Tibial artery (tissue), 4 donors: Measurements from ENCODE around the gene BCL10.
A peak's percentile ranks its signal among the peaks of the same experiment; 100 is the strongest.

ENCODE experiments used
- DNase-seq, 2 donors: peaks; one replicate each; pipeline ENCODE4 v3.0.0-alpha.2; 2019
- H3K27ac ChIP-seq, 2 donors: fragments of 200-600 bp; sonication (generic) in 1 of 2; 1 replicate in 1 of 2; 2 replicates in 1 of 2; pipeline ENCODE4 v1.5.1; 2018 to 2019; ENCODE audit warnings: mild to moderate bottlenecking in 1 of 2
- H3K27me3 ChIP-seq, 2 donors: fragments of 200-600 bp; sonication (generic) in 1 of 2; one replicate each; pipeline versions ENCODE4 v1.5.1 to v1.6.0; 2016 to 2019
- H3K36me3 ChIP-seq, 3 donors: fragments of 200-600 bp; sonication (generic) in 2 of 3; one replicate each; pipeline ENCODE4 v1.5.1; 2016 to 2019; ENCODE audit warnings: mild to moderate bottlenecking in 2 of 3
- H3K4me1 ChIP-seq, 4 donors: fragments of 200-600 bp; sonication (generic) in 2 of 4; 1 replicate in 3 of 4; 2 replicates in 1 of 4; pipeline ENCODE4 v1.5.1; 2016 to 2019
- H3K4me3 ChIP-seq, 2 donors: fragments of 200-600 bp; sonication (generic) in 1 of 2; 1 replicate in 1 of 2; 2 replicates in 1 of 2; pipeline ENCODE4 v1.5.1; 2018 to 2019; ENCODE audit warnings: mild to moderate bottlenecking in 2 of 2
- H3K9me3 ChIP-seq, 3 donors: fragments of 200-600 bp; sonication (generic) in 1 of 3; one replicate each; pipeline ENCODE4 v1.5.1; 2016 to 2019
- CTCF ChIP-seq, 2 experiments: fragments of 200-600 bp in 1 of 2; fragments of 450-650 bp in 1 of 2; IDR thresholded peaks; one replicate each; pipeline ENCODE4 v1.5.1; 2017 to 2019; ENCODE audit warnings: antibody characterized with exemption in 2 of 2, mild to moderate bottlenecking in 1 of 2, moderate library complexity in 1 of 2
- intact Hi-C: fragments of 100-400 bp; cut with DNase I; formaldehyde crosslinking; loops from one replicate; pipeline ENCODE4 v1.15.0; 2023; ENCODE audit warnings: low total_unique reads

Gene BCL10

GRCh38 chr1:85320371-85321131 lies 44.1 kb upstream of the BCL10 start:
- no peak for DNase-seq
- no peaks in the 10 kb centered on the region for H3K27me3 ChIP-seq
- H3K36me3 ChIP-seq = peaks cover 0 to 4% (median 0%) of the 10 kb centered on the region in 3 donors
- peak overlapping the region in 1 of 2 donors; percentile 18 for H3K27ac ChIP-seq
- intact Hi-C loops = no loop called here
- TF ChIP-seq CTCF (IDR thresholded peaks at IDR 0.05) = no peak
- H3K9me3 ChIP-seq = no peaks in the 10 kb centered on the region
- peaks cover 0 to 29% (median 5%) of the 10 kb centered on the region in 4 donors for H3K4me1 ChIP-seq
- H3K4me3 ChIP-seq = no peak overlapping the region

- no peak for DNase-seq
Observed at GRCh38 chr1:85319931-85320330, 43.5 kb upstream of the BCL10 start.

GRCh38 chr1:85319491-85319890 lies 43.1 kb upstream of the BCL10 start:
- H3K9me3 ChIP-seq = no peaks in the 10 kb centered on the region
- H3K27ac ChIP-seq = no peak overlapping the region
- peaks cover 0 to 4% (median 0%) of the 10 kb centered on the region in 3 donors for H3K36me3 ChIP-seq
- peaks cover 0 to 37% (median 14%) of the 10 kb centered on the region in 4 donors for H3K4me1 ChIP-seq
- H3K27me3 ChIP-seq = no peaks in the 10 kb centered on the region
- no peak for DNase-seq
- H3K4me3 ChIP-seq = no peak overlapping the region
- TF ChIP-seq CTCF (IDR thresholded peaks at IDR 0.05) = no peak
- intact Hi-C loops = no loop called here

More at GRCh38 chr1:85319931-85320330, 43.5 kb upstream of the BCL10 start:
- no peaks in the 10 kb centered on the region for H3K9me3 ChIP-seq
- intact Hi-C loops = no loop called here
- TF ChIP-seq CTCF (IDR thresholded peaks at IDR 0.05) = no peak
- H3K36me3 ChIP-seq = peaks cover 0 to 4% (median 0%) of the 10 kb centered on the region in 3 donors
- no peaks in the 10 kb centered on the region for H3K27me3 ChIP-seq
- peaks cover 0 to 35% (median 10%) of the 10 kb centered on the region in 4 donors for H3K4me1 ChIP-seq
- H3K27ac ChIP-seq = peak overlapping the region in 1 of 2 donors; percentile 18
- H3K4me3 ChIP-seq = no peak overlapping the region

GRCh38 chr1:85318217-85318616 lies 41.8 kb upstream of the BCL10 start:
- TF ChIP-seq CTCF (IDR thresholded peaks at IDR 0.05) = no peak
- H3K27me3 ChIP-seq = no peaks in the 10 kb centered on the region
- H3K36me3 ChIP-seq = peaks cover 0 to 4% (median 0%) of the 10 kb centered on the region in 3 donors
- H3K27ac ChIP-seq = no peak overlapping the region
- no peak for DNase-seq
- peaks cover 0 to 42% (median 23%) of the 10 kb centered on the region in 4 donors for H3K4me1 ChIP-seq
- H3K4me3 ChIP-seq = no peak overlapping the region
- H3K9me3 ChIP-seq = no peaks in the 10 kb centered on the region
- intact Hi-C loops = no loop called here

- DNase-seq = no peak
- H3K4me1 ChIP-seq = peaks cover 0 to 45% (median 25%) of the 10 kb centered on the region in 4 donors
- H3K27me3 ChIP-seq = no peaks in the 10 kb centered on the region
- no peak overlapping the region for H3K4me3 ChIP-seq
- no peak overlapping the region for H3K27ac ChIP-seq
- TF ChIP-seq CTCF (IDR thresholded peaks at IDR 0.05) = no peak
- H3K36me3 ChIP-seq = peaks cover 0 to 4% (median 0%) of the 10 kb centered on the region in 3 donors
- intact Hi-C loops = no loop called here
- no peaks in the 10 kb centered on the region for H3K9me3 ChIP-seq
Observed at GRCh38 chr1:85317560-85317959, 41.1 kb upstream of the BCL10 start.
